ENCODE data around the gene GLRX.
A peak's percentile ranks its signal among the peaks of the same experiment; 100 is the strongest.
"Not testable (repeated sequence)": the region's sequence is repeated elsewhere in the genome, so short reads cannot be mapped to it uniquely, and the experiment has no call there.

The GLRX gene

GRCh38 chr5:95822542-95823181 is at the start of gene GLRX:
TSS of gene GLRX (minus strand) at chr5:95822726. CDS start at chr5:95822662, 64 bp downstream.
- DNase-seq: peak; percentile 86

GRCh38 chr5:95871146-95871806 is 48.8 kb upstream of the GLRX start:
- DNase-seq: no peak

GRCh38 chr5:95870105-95870672 is 47.7 kb upstream of the GLRX start:
- peak; percentile 74 for DNase-seq

- DNase-seq: not testable (repeated sequence)
These were observed 46.8 kb upstream of the GLRX start for GRCh38 chr5:95869173-95869855.

GRCh38 chr5:95868136-95868535 is 45.6 kb upstream of the GLRX start:
- DNase-seq: no peak

GRCh38 chr5:95866435-95867040 is 44.0 kb upstream of the GLRX start:
- DNase-seq: peak; percentile 46

- DNase-seq: no peak
These were observed 42.5 kb upstream of the GLRX start for GRCh38 chr5:95864944-95865504.

GRCh38 chr5:95864456-95864855 is 41.9 kb upstream of the GLRX start:
- no peak for DNase-seq

GRCh38 chr5:95863383-95863757 is 40.8 kb upstream of the GLRX start:
- peak; percentile 57 for DNase-seq

GRCh38 chr5:95862671-95863382 is 40.3 kb upstream of the GLRX start:
- no peak for DNase-seq

- peak; percentile 81 for DNase-seq
These were observed 39.5 kb upstream of the GLRX start for GRCh38 chr5:95861864-95862561.

GRCh38 chr5:95861221-95861863 is 38.8 kb upstream of the GLRX start:
- peak; percentile 99 for DNase-seq

GRCh38 chr5:95859661-95860060 is 37.1 kb upstream of the GLRX start:
- no peak for DNase-seq

GRCh38 chr5:95858661-95859595 is 36.4 kb upstream of the GLRX start:
- DNase-seq: peak; percentile 99

GRCh38 chr5:95858023-95858461 is 35.5 kb upstream of the GLRX start:
- DNase-seq: peak; percentile 97

- DNase-seq: no peak
These were observed 34.8 kb upstream of the GLRX start for GRCh38 chr5:95857185-95857945.

GRCh38 chr5:95856501-95856981 is 34.0 kb upstream of the GLRX start:
- no peak for DNase-seq

GRCh38 chr5:95853490-95853889 is 31.0 kb upstream of the GLRX start:
- DNase-seq: no peak

- no peak for DNase-seq
These were observed 30.0 kb upstream of the GLRX start for GRCh38 chr5:95852567-95852966.
